Osteoblast (primary cell): Measurements from ENCODE around the gene AUTS2. TPM values are rescaled to one million over a fixed set of nuclear protein-coding genes. Genes with fewer than 3 reads are reported as not detected.
A peak's percentile ranks its signal among the peaks of the same experiment; 100 is the strongest.

ENCODE experiments used
- DNase-seq: peaks from one replicate; pipeline ENCODE4 v3.0.0; 2011; ENCODE audit warnings: low spot score, mixed read lengths; ENCODE audit not compliant: insufficient read length; ENCODE audit errors: missing footprints
- H2AFZ ChIP-seq: 2 replicates; pipeline ENCODE4 v1.6.0; 2011; ENCODE audit warnings: mild to moderate bottlenecking, low read length
- H3K27ac ChIP-seq: 2 replicates; pipeline ENCODE4 v1.5.1; 2011; ENCODE audit warnings: mild to moderate bottlenecking, low read depth, low read length, moderate library complexity
- H3K27me3 ChIP-seq: 2 replicates; pipeline ENCODE4 v1.6.0; 2012; ENCODE audit warnings: mild to moderate bottlenecking, control low read depth, inconsistent platforms, low read length, moderate library complexity; ENCODE audit not compliant: insufficient read depth
- H3K36me3 ChIP-seq: 2 replicates; pipeline ENCODE4 v1.5.1; 2011; ENCODE audit warnings: mild to moderate bottlenecking, low read length, control low read depth, moderate library complexity; ENCODE audit not compliant: insufficient read depth
- H3K4me1 ChIP-seq: 2 replicates; pipeline ENCODE4 v1.5.1; 2011; ENCODE audit warnings: mild to moderate bottlenecking, low read length, control low read depth, moderate library complexity; ENCODE audit not compliant: insufficient read depth
- H3K4me2 ChIP-seq: 2 replicates; pipeline ENCODE4 v1.6.0; 2011; ENCODE audit warnings: mild to moderate bottlenecking, low read length; ENCODE audit not compliant: insufficient read depth
- H3K4me3 ChIP-seq: fragments of 200-600 bp; sonication (generic); 3 replicates; pipeline ENCODE4 v1.5.1; 2012; ENCODE audit warnings: mild to moderate bottlenecking, low read length, inconsistent platforms; ENCODE audit not compliant: insufficient read depth
- H3K79me2 ChIP-seq: 2 replicates; pipeline ENCODE4 v1.6.0; 2012; ENCODE audit warnings: mild to moderate bottlenecking, low read length, control low read depth, inconsistent platforms; ENCODE audit not compliant: insufficient read depth
- H3K9me3 ChIP-seq: 2 replicates; pipeline ENCODE4 v1.5.1; 2011; ENCODE audit warnings: low read depth, low read length, control low read depth
- H4K20me1 ChIP-seq: 2 replicates; pipeline ENCODE4 v1.6.0; 2012; ENCODE audit warnings: mild to moderate bottlenecking, low read length, control low read depth; ENCODE audit not compliant: insufficient read depth
- total RNA-seq: library from RNA; depleted of rRNA; stranded (reverse); fragments of >200 nt; gene quantifications from 2 replicates; pipeline ENCODE4 v1.2.3, GENCODE V29; 2012
- TF ChIP-seq, protein P1 (sequence below): IDR thresholded peaks from 2 replicates; pipeline ENCODE4 v1.5.1; 2011; ENCODE audit warnings: mild to moderate bottlenecking, low read depth, low read length, moderate library complexity; ENCODE audit errors: extremely low read depth

AUTS2 gene
- total RNA-seq, 1 donor = 15.2 TPM

DNA sequence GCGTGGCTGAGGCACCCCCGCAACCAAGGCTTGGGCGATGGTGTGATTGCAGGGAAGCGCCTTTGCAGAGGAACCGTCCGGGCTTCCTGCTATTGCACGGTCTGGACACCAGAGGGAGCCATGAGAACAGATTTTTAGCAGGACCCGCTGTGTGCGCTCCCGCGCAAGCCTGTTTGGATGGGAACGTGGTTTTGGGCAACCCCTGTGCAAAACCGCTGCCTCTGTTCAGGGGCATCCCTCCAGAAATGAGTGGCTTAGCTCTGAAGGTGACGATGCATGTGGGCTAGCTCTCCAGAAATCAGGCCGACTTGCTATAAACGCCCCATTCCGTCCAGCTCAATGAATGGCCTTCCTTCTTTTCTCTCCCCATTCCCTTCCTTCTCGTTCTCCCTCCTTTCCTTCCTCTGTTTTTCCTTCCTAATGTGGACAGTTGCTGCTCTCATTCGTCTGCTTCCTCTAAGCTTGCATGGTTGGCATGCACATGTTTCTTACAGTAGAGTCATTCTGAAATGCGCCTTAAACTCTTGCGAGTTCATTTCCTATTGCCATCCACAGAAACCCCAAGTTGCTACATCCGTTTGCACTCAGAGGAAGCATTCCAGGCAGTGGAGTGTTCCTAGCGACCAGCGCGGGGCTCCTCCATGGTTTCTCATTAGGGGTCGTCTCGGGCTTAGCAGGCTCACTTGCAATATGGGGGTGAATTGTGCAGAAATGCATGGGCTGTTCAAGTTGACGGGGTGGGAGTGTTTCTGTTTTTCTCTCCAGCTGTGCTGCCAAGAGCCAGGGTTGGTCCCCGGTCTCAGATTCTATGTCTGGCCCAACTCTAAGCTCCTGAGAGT is 1231.2 kb downstream of the AUTS2 start:
- no peaks in the 10 kb centered on the region for H3K27me3 ChIP-seq
- H2AFZ ChIP-seq = peak overlapping the region; percentile 79
- peak overlapping the region; percentile 43 for H3K4me3 ChIP-seq
- H3K27ac ChIP-seq = no peak overlapping the region
- no peaks in the 10 kb centered on the region for H3K9me3 ChIP-seq
- TF ChIP-seq, protein P1, sequence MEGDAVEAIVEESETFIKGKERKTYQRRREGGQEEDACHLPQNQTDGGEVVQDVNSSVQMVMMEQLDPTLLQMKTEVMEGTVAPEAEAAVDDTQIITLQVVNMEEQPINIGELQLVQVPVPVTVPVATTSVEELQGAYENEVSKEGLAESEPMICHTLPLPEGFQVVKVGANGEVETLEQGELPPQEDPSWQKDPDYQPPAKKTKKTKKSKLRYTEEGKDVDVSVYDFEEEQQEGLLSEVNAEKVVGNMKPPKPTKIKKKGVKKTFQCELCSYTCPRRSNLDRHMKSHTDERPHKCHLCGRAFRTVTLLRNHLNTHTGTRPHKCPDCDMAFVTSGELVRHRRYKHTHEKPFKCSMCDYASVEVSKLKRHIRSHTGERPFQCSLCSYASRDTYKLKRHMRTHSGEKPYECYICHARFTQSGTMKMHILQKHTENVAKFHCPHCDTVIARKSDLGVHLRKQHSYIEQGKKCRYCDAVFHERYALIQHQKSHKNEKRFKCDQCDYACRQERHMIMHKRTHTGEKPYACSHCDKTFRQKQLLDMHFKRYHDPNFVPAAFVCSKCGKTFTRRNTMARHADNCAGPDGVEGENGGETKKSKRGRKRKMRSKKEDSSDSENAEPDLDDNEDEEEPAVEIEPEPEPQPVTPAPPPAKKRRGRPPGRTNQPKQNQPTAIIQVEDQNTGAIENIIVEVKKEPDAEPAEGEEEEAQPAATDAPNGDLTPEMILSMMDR = peak; percentile 83
- peaks cover 7% of the 10 kb centered on the region for H3K4me1 ChIP-seq
- H4K20me1 ChIP-seq = no peaks in the 10 kb centered on the region
- H3K4me2 ChIP-seq = peak overlapping the region; percentile 81
- H3K36me3 ChIP-seq = no peaks in the 10 kb centered on the region
- DNase-seq = peak; percentile 92
- H3K79me2 ChIP-seq = no peaks in the 10 kb centered on the region

DNA sequence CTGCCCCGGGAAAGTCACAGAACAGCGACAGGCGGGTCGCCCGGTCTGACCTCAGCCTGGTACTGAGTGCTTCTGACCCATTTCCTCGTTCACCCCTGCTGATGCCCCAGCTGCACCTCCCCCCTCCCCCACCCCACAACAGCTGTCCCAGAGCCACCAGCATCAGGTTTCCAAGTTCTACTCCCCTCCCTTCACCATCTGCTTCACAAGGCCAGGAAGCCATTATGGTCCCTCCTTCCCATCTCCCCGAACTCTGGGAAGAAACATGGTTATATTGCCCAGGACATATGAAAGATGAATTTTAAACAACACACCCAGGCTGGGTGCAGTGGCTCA is 1231.8 kb downstream of the AUTS2 start:
- no peak overlapping the region for H2AFZ ChIP-seq
- H3K27me3 ChIP-seq = no peaks in the 10 kb centered on the region
- no peaks in the 10 kb centered on the region for H4K20me1 ChIP-seq
- H3K27ac ChIP-seq = no peak overlapping the region
- no peak overlapping the region for H3K4me3 ChIP-seq
- TF ChIP-seq, protein P1 = no peak
- peaks cover 7% of the 10 kb centered on the region for H3K4me1 ChIP-seq
- H3K36me3 ChIP-seq = no peaks in the 10 kb centered on the region
- no peaks in the 10 kb centered on the region for H3K9me3 ChIP-seq
- no peak for DNase-seq
- H3K79me2 ChIP-seq = no peaks in the 10 kb centered on the region
- peak overlapping the region; percentile 81 for H3K4me2 ChIP-seq

DNA sequence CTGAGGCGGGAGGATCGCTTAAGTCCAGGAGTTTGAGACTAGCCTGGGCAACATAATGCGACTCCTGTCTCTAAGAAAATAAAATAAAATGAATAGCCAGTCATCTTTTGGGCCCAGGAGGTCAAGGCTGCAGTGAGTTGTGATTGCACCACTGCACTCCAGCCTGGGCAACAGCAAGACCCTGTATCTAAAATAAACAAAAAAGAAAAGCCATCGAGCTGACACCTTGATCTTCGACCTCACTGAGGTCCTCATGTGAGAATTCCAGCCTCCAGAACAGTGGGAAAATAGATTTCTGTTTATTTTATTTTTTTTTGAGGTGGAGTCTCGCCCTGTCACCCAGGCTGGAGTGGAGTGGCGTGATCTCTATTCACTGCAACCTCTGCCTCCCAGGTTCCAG is 1232.2 kb downstream of the AUTS2 start:
- Histone ChIP-seq H3K27me3 (no peaks in the 10 kb centered on the region), H3K4me3 (no peak overlapping the region), H3K4me1 (peaks cover 7% of the 10 kb centered on the region), H3K27ac (no peak overlapping the region), H4K20me1 (no peaks in the 10 kb centered on the region), H3K9me3 (no peaks in the 10 kb centered on the region), H3K4me2 (no peak overlapping the region), H3K79me2 (no peaks in the 10 kb centered on the region), H2AFZ (no peak overlapping the region), H3K36me3 (no peaks in the 10 kb centered on the region)
- TF ChIP-seq, protein P1 = no peak
- no peak for DNase-seq

DNA sequence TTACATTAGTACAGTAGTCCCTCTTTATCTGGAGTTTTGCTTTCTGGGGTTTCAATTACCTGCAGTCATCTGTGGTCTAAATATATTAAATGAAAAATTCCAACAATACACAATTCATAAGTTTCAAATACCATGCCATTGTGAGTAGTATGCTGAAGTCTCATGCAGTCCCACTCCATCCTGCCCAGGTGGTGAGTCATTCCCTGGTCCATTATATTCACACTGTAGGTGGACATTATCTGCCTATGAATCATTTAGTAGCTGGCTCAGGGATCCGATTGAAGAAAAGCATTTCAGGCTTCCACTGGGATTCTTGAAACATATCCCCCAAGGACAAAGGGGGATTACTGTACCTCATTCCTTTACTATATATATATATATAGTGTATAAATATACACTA is 1235.5 kb downstream of the AUTS2 start:
- no peaks in the 10 kb centered on the region for H3K9me3 ChIP-seq
- no peak overlapping the region for H3K4me3 ChIP-seq
- TF ChIP-seq, protein P1 = no peak
- no peak overlapping the region for H3K4me2 ChIP-seq
- no peaks in the 10 kb centered on the region for H3K36me3 ChIP-seq
- peak; percentile 88 for DNase-seq
- no peaks in the 10 kb centered on the region for H3K27me3 ChIP-seq
- H3K4me1 ChIP-seq = peaks cover 7% of the 10 kb centered on the region
- no peak overlapping the region for H3K27ac ChIP-seq
- no peaks in the 10 kb centered on the region for H3K79me2 ChIP-seq
- H2AFZ ChIP-seq = no peak overlapping the region
- no peaks in the 10 kb centered on the region for H4K20me1 ChIP-seq
